Body of pancreas (tissue), 4 donors: ENCODE data around the gene CRACR2A. TPM values are rescaled to one million over a fixed set of nuclear protein-coding genes. Genes with fewer than 3 reads are reported as not detected.

Experiments used
- ATAC-seq: fragments of 150-250 bp; one replicate; pipeline ENCODE4 v1.9.1; 2016
- DNase-seq, 4 donors: peaks; one replicate each; pipeline ENCODE4 v3.0.0-alpha.2; 2019
- H3K27ac ChIP-seq, 4 donors: fragments of 200-600 bp; sonication (generic); 1 replicate in 3 of 4; 2 replicates in 1 of 4; pipeline versions ENCODE4 v1.5.1 to v1.6.1; 2016 to 2019; ENCODE audit warnings: mild to moderate bottlenecking in 1 of 4, mixed read lengths in 1 of 4, moderate library complexity in 1 of 4
- H3K27me3 ChIP-seq, 2 donors: fragments of 200-600 bp; sonication (generic); one replicate each; pipeline ENCODE4 v1.6.0; 2016; ENCODE audit warnings: mild to moderate bottlenecking in 1 of 2
- H3K36me3 ChIP-seq, 2 donors: fragments of 200-600 bp; sonication (generic); replicated peaks in 1 of 2; 2 replicates each; pipeline ENCODE4 v1.5.1; 2016; ENCODE audit warnings: low read depth in 2 of 2; ENCODE audit not compliant: insufficient read depth in 1 of 2
- H3K4me1 ChIP-seq: fragments of 200-600 bp; sonication (generic); one replicate; pipeline ENCODE4 v1.6.0; 2016
- H3K4me3 ChIP-seq, 2 donors: fragments of 200-600 bp; sonication (generic); 1 replicate in 1 of 2; 2 replicates in 1 of 2; pipeline ENCODE4 v1.5.1; 2016 to 2019
- H3K9me3 ChIP-seq, 3 donors: fragments of 200-600 bp; sonication (generic); 1 replicate in 2 of 3; 2 replicates in 1 of 3; pipeline ENCODE4 v1.5.1; 2016
- CTCF ChIP-seq, 7 experiments: fragments of 450-650 bp in 4 of 7; fragments of 200-600 bp in 3 of 7; sonication (generic) in 3 of 7; IDR thresholded peaks; one replicate each; pipeline ENCODE4 v1.5.1; 2016 to 2019; ENCODE audit warnings: antibody characterized with exemption in 7 of 7
- POLR2A ChIP-seq, 3 donors: fragments of 450-650 bp; IDR thresholded peaks; one replicate each; pipeline ENCODE4 v1.6.1; 2016; ENCODE audit warnings: antibody characterized with exemption in 3 of 3, mild to moderate bottlenecking in 2 of 3
- WGBS, 2 donors: methylation state at CpG; one replicate each; pipeline ENCODE4 v1.1.5; 2017; 5-methylcytosine and 5-hydroxymethylcytosine counted together
- intact Hi-C: fragments of 100-400 bp; cut with DNase I; formaldehyde crosslinking; loops from one replicate; pipeline ENCODE4 v1.15.1; 2023
- total RNA-seq, 2 donors: library from RNA; depleted of rRNA; stranded (reverse); fragments of >200 nt; gene quantifications; one replicate each; pipeline ENCODE4 v1.1.0, GENCODE V29; 2016

CRACR2A gene
- total RNA-seq, 2 donors from 2014 or later: 7.0 to 13.8 TPM

GRCh38 chr12:3717283-3717898 lies 35.5 kb downstream of the CRACR2A start:
- Histone ChIP-seq H3K36me3 (no peaks in the 10 kb centered on the region), H3K27me3 (no peaks in the 10 kb centered on the region), H3K9me3 (no peaks in the 10 kb centered on the region), H3K4me1 (no peaks in the 10 kb centered on the region), H3K4me3 (no peak overlapping the region), H3K27ac (no peak overlapping the region)
- no peak for DNase-seq
- intact Hi-C loops: no loop called here
- TF ChIP-seq CTCF (IDR thresholded peaks at IDR 0.05) (no peak), POLR2A (IDR thresholded peaks at IDR 0.05) (no peak)
- WGBS, 2 donors: 88 to 91% methylated on average over 8 to 9 of the region's 9 CpGs
- ATAC-seq: no peak

- no peaks in the 10 kb centered on the region for H3K9me3 ChIP-seq
- H3K4me3 ChIP-seq: no peak overlapping the region
- H3K4me1 ChIP-seq: no peaks in the 10 kb centered on the region
- intact Hi-C loops: no loop called here
- 95% methylated on average over 1 of the region's 1 CpG for WGBS, 2 donors
- no peaks in the 10 kb centered on the region for H3K27me3 ChIP-seq
- no peak for DNase-seq
- no peaks in the 10 kb centered on the region for H3K36me3 ChIP-seq
- H3K27ac ChIP-seq: no peak overlapping the region
- no peak for ATAC-seq
- no peak for TF ChIP-seq CTCF (IDR thresholded peaks at IDR 0.05)
- no peak for TF ChIP-seq POLR2A (IDR thresholded peaks at IDR 0.05)
Observed at GRCh38 chr12:3715999-3716398, 36.9 kb downstream of the CRACR2A start.

- TF ChIP-seq POLR2A (IDR thresholded peaks at IDR 0.05): no peak
- no peak for TF ChIP-seq CTCF (IDR thresholded peaks at IDR 0.05)
- intact Hi-C loops: no loop called here
- Histone ChIP-seq H3K36me3 (no peaks in the 10 kb centered on the region), H3K9me3 (no peaks in the 10 kb centered on the region), H3K27me3 (no peaks in the 10 kb centered on the region), H3K27ac (no peak overlapping the region), H3K4me3 (no peak overlapping the region), H3K4me1 (no peaks in the 10 kb centered on the region)
- WGBS, 2 donors: 88 to 95% methylated on average over 2 of the region's 2 CpGs
- no peak for ATAC-seq
- no peak for DNase-seq
Observed at GRCh38 chr12:3713947-3714346, 39.0 kb downstream of the CRACR2A start.

- ATAC-seq: no peak
- Histone ChIP-seq H3K36me3 (no peaks in the 10 kb centered on the region), H3K27me3 (no peaks in the 10 kb centered on the region), H3K4me3 (no peak overlapping the region), H3K4me1 (no peaks in the 10 kb centered on the region), H3K9me3 (no peaks in the 10 kb centered on the region), H3K27ac (no peak overlapping the region)
- intact Hi-C loops: no loop called here
- WGBS, 2 donors: 69 to 77% methylated on average over 4 of the region's 4 CpGs
- DNase-seq: no peak
- TF ChIP-seq CTCF (IDR thresholded peaks at IDR 0.05) (no peak), POLR2A (IDR thresholded peaks at IDR 0.05) (no peak)
Observed at GRCh38 chr12:3713483-3713882, 39.4 kb downstream of the CRACR2A start.
